ENCODE results near the gene TMPRSS3.

TMPRSS3 gene

DNA sequence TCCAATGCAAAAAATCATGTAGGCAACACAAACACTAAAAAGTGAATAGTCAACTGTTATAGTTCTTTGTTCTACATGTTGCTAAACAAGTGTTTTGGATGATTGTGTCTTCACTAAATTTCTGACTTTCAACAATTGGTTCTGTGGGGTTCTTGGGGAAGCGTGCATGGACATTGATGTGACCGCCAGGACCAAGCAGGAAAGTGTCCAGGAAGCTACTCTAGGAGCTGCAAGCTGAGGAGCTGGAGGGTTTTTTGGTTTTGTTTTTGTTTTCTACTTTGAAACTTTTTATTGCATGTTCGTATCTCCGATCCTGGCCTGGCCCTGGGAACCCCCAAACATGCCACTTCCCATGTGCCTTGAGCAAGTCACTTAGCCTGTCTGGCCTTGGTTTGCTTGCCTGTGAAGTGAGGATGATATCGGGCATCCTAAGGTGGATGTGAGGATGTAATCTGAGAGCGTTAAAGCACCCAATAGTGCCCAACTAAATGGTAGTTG is 8.0 kb downstream of the TMPRSS3 start:
- no peak for DNase-seq (ENCODE audit: low read depth in 2 of 2)

DNA sequence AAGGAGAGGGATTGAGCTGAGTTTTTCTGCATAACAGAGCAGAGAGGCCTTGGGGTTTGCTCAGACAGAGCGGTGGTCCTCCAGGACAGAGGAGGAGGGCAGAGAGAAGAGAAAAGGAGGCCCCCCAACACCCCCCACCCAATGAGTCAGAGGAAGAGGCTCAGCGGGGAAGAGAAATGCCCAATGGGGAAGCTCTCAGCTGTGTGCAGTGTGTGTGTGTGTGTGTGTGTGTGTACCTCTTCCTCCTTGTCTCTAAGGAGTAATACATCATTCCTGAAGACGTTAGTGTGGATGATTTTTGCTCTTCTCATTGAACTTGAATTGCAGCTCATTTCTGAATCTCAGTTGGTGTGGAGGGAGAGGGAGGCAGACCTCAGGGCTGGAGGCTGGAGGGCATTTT is 8.7 kb downstream of the TMPRSS3 start:
- no peak for DNase-seq (ENCODE audit: low read depth in 2 of 2)

DNA sequence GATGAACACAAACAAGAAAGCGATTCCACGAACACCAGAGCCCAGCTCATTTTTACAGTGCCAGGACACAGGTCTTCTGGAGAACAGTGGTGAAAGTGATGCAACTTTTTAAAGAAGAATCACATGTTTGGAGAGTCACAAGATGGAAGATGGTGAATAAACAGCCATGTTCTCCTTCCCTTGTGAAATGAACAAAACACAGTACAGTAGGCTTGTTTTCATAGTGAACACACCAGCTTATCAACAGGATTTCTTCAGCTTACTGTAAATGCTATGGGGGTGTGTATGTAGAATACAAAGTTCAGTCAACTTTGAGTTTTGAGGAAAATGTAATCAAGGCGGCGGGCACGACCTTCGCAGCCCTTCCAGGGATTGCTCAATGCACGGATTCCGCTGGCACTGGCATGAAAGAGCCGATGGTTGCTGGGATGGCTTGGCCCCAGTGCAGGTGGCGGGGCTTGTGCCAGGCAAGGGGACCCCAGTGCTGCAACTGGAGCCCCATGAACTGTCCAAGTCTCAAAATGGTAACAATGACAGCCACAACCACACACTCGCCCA is 9.7 kb downstream of the TMPRSS3 start:
- DNase-seq (ENCODE audit: low read depth in 2 of 2) = no peak

DNA sequence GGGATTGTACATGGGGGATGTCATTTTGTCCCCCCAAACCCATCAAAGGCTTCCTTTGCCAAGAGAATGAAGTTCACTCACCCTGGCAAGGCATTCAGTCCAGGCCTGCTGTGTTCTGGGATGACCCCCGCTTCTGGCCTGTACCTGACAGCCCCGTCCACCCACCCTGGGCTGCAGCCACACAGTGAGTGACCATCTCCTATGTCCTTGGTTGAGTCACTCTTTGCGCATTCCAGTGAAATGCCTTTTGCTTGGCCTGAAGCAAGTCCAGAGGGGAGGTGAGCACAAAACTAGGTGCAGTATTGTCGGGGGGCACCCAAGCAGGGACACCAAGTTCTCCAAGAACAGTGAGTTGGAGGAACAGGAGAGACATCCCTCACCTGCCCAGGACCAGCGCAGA is 10.2 kb downstream of the TMPRSS3 start:
- no peak for DNase-seq (ENCODE audit: low read depth in 2 of 2)

DNA sequence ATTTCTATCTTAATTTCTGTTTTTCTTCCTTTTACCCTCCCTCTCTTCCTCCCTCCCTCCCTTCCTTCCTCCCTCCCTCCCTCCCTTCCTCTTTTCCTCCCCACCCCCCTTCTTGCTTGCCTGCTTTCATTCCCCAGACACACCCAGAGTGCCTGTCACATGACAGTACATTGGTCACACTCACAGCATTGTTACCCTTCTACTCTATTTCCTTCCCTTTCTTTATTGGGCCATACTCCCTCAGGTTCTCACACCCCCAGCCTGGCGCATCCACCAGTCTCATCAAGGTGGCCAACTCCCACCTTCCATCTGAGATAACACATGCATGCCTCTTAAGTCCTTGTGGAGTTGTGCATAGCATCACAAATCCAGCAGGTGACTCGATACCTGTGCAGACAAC is 10.9 kb downstream of the TMPRSS3 start:
- DNase-seq (ENCODE audit: low read depth in 2 of 2) = no peak

DNA sequence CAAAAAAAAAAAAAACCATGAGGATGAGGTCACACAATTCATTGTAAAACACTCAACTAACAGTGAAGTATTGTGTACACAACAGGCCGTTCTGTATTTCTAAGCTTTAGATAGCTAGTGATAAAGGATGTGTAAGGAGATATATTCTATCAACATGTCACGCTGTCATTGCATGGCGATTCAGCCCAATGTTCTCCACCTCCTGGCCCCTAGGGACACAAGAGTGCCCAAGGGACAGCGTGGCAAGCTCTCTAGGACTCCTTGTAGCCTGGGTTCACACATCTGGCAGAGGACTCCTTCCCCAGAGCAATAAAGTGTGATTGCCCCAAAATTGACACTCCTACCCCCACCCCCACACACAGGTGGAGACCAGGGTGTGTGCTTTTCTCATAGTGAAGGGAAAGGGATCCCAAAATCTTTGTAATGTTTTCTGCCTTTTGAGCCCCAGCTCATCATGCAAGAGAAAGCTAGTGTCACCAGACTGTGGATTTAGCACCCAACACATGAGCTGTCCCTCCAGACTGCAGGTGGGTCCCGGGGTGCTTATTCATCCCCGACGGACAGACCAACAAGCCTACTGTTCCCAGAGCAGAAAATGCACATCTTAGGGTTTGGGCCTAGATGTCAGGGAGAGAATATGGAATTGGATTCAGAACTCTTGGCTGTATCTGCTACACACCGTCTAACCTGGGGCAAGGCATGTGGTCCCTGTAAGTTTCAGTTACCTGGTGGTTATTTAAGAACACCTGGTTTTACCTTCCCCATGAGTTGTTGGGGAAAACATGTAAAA is 11.5 kb downstream of the TMPRSS3 start:
- DNase-seq (ENCODE audit: low read depth in 2 of 2) = no peak

DNA sequence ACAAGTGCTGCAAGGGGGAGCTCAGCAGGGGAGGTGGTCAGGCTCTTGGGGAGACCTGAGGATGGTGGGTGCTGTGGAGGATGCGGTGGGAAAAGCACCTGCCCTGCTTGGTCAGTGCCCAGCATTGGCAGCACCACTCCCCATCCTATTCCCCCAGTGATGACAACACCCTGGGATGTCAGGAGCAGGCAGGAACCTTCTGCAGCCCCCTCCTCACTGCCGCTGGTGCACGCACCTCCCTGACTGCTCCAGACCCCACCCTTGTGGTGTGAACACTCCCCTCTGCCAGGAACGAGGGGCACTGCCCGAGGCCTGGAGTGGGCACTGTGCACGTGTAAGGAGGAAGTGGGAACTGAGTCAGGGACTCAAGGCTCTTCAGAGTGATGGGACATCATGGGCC is 12.5 kb downstream of the TMPRSS3 start:
- no peak for DNase-seq (ENCODE audit: low read depth in 2 of 2)

DNA sequence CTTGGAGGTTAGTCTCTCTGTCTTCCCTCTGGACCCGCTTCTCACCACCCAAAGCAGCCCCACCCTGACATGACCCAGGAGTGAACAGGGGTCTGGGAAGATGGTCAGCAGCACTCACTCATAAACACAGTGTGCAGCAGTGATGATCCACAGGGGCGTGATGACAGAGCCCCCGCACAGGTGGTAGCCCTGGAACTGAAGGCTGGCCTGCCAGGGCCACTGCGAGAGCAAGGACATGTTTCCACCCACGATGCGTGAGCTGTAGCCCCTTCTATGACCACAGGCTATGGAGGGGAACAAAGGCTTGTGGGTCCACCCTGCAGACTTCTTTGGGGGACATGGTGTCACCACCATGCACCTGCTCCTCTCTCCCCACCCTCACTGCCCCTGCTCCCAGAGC is 12.9 kb downstream of the TMPRSS3 start:
- DNase-seq (ENCODE audit: low read depth in 2 of 2) = no peak

DNA sequence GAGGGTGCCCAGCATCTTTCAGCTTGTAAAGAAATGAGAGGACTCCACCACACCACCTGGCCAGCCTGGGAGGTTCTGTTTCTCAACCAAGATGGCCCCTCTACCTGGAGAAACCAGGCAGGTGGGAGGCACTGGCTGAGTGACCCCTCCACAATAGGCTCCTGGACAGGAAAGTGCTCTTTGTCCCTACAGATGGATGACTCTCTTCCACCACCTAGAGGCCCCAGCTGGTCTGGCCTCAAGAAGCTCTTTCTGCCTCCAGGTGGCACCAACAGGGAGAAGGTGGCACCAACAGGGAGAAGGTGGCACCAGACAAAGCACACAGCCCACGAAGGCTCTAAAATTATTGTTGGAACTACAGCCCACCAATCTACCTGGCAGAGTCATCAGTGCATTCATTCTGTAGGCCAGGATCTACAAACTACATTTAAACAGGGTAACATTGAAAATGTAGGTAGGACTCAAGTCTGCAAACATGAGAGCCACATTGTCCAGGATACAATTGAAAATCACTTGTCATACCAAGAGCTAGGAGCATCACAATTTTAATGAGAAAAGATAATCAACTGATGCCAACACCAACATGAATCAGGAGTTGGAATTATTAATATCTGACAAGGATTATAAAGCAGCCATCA is 14.4 kb downstream of the TMPRSS3 start:
- no peak for DNase-seq (ENCODE audit: low read depth in 2 of 2)

DNA sequence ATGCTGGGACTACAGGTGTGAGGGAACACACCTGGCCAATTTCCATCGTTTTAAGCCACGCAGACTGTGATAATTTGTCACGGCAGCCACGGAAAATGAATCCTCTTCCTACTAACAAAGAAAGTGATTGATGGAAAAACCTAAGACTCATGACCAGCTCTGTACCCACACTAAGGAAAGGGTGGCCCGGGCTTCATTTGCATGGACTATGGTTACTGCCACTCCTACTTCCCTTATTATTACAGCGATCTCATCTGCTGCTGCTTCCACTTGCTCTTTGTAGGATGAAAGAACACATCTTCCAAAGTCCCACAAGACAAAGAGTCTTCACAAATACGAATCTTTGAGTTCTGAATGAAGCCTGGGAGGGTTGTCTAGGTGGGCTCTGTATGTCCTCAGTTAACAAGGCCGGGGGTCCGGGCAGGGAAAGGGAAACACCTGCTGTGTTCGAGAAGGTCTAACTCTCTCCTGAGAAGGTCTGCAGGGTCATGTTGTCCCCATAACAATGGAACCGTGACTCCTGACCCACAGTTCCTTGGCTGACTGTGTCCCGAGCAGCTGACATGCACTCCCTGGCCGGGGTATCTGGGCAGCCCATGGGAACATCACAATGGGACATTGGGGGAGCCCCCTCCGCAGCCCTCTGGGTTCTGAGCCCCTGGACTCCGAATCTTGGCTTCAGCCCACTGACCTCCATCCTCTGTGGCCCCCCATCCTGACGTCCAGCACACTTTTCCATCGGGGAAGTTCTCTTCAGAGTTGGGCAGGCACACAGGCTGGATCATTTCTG is 16.2 kb downstream of the TMPRSS3 start:
- no peak for DNase-seq (ENCODE audit: low read depth in 2 of 2)

DNA sequence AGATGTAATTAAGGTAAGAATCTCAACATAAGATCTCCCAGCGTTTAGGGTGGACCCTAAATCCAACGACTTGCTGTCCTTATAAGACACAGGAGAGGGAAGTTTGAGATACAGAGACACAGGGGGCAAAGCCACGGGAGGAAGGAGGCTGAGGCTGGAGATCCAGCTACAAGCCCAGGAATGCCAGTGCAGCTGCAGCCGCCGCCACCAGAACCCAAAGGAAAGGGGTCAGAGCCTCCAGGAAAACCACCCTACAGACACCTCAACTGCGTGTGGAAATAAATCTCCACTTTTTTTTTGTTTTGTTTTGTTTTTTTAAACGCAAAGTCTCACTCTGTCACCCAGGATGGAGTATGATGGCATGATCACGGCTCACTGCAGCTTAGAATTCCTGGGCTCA is 17.4 kb downstream of the TMPRSS3 start:
- DNase-seq (ENCODE audit: low read depth in 2 of 2) = no peak

DNA sequence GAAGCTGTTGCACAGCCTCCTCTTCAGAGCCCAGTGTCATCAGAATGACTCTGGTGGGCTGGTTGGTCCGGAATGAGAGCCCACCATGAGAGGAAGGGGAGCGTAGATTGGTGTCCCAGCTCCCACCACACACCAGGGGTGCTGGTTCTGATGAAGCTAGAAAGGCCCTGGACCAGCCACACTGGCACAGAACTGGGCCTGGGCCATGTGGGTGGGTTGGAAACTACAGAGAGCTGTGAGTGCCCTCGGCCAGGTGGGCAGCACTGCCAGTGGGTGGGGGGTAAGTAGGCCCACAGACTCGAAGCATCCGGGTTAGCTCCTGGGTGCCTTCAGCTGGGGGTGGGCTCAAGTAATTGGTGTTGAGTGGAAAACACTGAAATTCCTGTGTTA is 17.9 kb downstream of the TMPRSS3 start:
- DNase-seq (ENCODE audit: low read depth in 2 of 2) = no peak

DNA sequence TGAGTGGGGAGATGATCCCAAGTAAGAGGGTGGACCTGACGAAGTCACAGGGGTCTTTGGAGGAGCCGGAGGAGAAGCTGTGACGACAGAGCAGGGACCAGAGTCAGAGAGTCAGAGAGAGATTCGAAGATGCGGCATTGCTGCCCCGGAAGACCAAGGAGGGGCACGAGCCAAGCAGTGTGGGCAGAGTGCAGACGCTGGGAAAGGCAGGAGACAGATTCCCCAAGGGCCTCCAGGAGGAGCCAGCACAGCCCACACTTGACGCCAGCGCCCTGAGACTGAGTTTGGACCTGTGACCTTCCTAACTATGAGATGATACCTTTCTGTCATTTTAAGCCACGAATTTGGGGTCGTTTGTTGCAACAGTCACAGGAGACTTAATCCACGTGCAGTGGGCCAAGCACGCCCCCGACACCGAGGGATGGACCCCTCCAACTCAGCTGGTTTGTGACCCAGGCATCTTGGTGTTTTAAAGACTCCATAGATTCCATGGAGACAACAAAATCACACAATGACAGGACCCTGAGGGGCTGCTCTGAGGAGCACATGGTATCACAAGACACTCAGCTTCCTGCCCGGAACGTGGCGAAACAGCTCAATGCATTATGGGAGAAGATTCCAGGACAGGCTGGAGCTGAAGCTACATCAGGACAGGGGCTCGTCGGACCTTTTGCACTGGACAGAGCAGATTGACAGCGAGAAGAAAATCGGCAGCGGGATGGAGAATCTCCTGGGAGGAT is 18.5 kb downstream of the TMPRSS3 start:
- DNase-seq (ENCODE audit: low read depth in 2 of 2) = no peak

DNA sequence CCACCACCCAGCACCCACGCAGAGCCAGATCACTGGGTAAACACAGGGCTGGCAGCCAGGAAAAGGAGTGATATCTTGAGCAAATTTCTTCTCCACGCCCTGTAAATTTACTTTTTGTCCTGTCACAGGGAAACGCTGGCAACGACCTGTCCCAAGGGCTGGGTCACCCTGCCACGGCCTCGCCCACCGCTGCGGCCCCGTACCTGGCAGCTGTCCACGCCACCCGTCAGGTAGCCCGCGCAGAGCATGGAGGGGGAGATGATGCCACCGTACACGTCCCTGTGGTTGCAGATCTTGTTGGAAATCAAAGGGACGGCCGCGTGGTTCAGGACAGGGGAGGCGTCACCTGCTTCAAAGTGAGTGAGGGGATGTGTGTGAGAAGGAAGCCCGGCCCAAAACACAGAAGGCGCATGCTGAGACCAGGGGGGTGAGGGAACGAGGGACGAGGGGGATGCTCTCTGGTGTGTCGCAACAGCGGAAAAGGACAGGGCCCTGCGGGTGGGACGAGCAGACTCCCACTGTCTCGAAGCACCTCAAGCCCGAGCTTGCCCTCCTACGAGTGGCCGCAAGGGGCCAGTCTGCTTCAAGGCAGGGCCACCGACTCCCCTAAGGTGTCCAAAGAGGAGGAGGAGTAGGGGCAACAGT is 19.4 kb downstream of the TMPRSS3 start:
- no peak for DNase-seq (ENCODE audit: low read depth in 2 of 2)

DNA sequence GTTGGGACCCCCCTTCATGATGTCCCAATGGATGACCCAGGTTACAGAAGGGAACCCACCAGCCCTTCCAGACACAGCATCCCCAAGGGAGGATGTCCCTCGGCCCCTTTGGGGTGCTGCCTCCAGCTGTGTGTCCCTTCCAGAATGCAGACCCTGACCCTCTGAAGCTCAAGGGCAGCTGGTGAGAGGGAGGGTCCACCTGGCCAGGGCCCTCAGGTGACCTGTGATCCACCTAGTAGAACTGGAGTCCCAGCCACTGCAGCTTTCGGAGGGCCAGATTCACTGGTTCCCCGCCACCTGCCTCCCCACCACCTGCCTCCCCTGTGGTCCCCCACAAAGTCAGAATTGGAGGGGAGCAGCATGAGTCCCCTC is 19.9 kb downstream of the TMPRSS3 start:
- DNase-seq (ENCODE audit: low read depth in 2 of 2) = no peak

DNA sequence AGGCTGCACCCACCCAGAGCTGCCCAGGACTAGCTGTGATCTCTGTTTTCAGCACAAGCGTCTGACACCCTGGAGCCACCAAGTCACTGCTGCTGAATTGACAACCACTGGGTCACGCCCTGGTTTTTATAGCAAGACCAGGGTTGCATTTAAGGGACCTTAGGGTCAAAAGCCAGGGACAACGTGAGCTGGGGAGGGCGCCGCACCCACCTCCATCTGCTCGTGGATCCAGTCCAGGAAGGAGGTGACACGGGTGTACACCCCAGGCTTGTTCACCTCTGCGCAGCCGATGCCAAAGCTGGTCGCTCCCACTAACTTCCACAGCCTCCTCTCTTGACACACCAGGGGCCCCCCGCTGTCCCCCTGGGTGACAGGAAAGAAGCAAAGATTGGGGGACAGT is 20.3 kb downstream of the TMPRSS3 start:
- no peak for DNase-seq (ENCODE audit: low read depth in 2 of 2)

DNA sequence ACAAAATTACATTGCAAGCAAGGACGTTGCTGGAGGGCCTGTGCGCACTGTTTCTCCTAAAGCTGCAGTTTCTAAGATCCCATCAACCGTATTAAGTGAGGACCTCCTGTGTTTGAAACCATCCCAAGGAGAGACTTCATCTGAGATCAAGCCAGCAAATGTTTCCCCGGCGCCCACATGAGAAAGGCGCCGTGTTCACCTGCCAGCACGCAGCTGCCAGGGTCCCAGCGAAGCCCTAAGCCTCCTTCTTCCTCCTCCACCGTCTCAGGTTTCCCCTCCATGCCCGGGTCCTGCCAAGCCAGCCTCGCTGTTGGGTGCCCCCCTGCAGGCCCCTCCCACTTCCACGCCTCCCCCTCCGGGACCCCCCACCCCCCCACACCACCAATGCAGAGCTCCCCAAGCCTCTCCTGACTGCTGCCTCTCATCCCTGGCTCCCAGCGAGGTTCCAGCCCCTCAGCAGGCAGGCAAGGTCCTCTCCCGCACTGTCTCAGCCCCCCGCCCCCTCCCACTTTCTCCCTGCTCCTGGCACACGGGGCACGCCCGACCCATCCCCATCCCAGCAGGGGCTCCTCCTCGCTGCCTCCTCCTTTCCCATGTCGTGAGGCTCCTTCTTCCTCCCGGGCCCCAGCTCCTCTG is 20.9 kb downstream of the TMPRSS3 start:
- no peak for DNase-seq (ENCODE audit: low read depth in 2 of 2)

DNA sequence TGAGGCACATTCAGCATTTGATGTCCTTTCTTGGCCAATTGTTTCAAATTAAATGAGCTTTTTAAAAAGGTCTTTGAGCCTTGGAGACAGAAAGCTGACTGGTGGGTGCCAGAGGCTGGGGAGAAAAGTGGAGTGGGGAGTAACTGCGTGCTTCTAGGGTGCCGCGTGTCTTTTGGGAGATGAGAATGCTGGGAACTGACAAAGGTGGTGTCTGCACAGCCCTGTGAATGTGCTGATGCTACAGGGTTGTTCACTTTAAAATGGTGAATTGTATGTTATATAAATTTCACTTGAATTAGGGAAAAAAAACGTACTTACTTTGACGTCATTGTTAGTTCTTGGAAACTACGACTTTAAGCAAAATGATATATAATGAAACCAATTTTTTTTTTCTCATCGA is 21.4 kb downstream of the TMPRSS3 start:
- DNase-seq (ENCODE audit: low read depth in 2 of 2) = no peak

DNA sequence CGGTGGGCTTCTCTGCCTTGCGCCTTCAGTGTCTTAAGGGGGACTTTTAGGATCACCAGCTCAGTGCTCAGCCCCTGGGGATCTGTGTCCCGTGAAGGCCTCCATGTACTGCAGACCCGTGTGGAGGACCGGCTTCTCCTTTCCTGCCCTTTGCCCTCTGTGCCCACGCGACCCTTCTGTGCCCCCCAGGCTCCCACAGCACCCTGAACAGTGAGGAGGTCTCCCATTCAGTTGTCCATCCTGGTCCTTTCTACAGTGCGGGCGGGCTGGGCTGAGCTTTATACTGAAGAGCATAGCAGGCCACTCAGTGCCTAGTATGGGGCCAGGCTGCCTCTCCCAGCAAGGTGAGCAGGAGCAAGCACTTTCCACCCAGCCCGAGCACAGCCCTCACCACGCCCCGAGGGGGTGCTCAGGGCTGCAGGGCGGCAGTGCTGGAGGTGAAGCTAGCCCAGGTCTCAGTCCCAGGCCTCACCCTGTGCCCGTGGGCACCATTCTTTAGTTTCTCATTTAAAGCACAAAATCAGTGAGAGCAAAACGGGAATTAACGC is 21.9 kb downstream of the TMPRSS3 start:
- DNase-seq (ENCODE audit: low read depth in 2 of 2) = no peak

DNA sequence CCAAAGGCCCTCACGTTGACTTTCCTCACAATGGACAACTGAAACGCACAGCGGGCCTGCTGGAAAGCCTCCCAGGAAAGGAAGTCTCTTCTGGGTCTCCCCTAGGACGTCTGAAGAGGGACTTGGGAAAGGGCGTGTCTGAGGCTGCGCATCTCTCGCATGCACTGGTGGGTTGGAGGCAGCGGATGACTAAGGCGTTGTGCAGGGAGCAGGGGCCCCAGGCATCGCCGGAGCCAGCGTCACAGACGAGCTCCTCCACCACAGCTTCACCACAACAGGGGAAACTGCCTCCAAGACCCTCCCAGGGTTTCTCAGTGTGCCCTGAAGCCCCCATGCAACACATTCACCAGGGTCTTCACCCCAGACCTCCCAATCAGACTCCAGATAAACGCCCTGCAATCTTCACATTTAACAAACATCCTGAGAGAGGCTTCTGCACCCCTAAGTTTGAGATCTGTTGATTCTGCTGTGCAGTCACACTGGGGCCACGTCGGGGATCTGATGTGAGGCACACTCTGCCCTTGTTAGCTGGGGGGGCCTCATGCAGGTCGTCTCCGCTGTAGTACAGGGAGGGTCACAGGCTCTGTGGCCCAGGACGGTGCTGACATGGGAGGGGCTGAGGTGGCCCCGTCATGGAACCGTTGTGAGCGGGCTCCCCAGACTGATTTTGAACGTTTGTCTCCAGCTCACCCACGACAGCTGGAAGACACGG is 22.5 kb downstream of the TMPRSS3 start:
- peak in 1 of 2 donors; percentile 19 for DNase-seq (ENCODE audit: low read depth in 2 of 2)

All from activated CD4-positive, alpha-beta T cell treated with anti-CD3 and anti-CD28 coated beads for 24 hours (primary cell).